MCF 10A (cell line): ENCODE data around the gene GRID1. TPM values are rescaled to one million over a fixed set of nuclear protein-coding genes. Genes with fewer than 3 reads are reported as not detected.

ENCODE experiments used
- BruUV-seq: library from RNA; stranded (reverse); fragments of 400-500 nt; replicated peaks from 2 replicates; lab custom pipeline; 2021; lab: Mats Ljungman, UMichigan
- CTCF ChIA-PET: fragments of 300-600 bp; sonication (Branson Sonifier 250); formaldehyde crosslinking; extraction: SDS; loops from one replicate; lab custom pipeline; 2021; ENCODE audit warnings: antibody characterized with exemption, inconsistent platforms; lab: Yijun Ruan, JAX
- POLR2A ChIA-PET: fragments of 300-600, 350-650 bp; sonication (Branson Sonifier 250); formaldehyde crosslinking; extraction: SDS; loops from one replicate; lab custom pipeline; 2020; ENCODE audit warnings: antibody characterized with exemption, inconsistent platforms; lab: Yijun Ruan, JAX
- DNase-seq: peaks from one replicate; pipeline ENCODE4 v3.0.0-alpha.2; 2018; ENCODE audit not compliant: unreplicated experiment
- H3K27ac Mint-ChIP-seq: one replicate; pipeline ENCODE4 v1.8.0; 2022; ENCODE audit warnings: mild to moderate bottlenecking, low read depth, mixed read lengths; ENCODE audit not compliant: unreplicated experiment
- H3K27me3 Mint-ChIP-seq: one replicate; pipeline ENCODE4 v1.8.0; 2022; ENCODE audit warnings: mixed read lengths; ENCODE audit not compliant: insufficient read depth, unreplicated experiment
- H3K36me3 Mint-ChIP-seq: one replicate; pipeline ENCODE4 v1.8.0; 2022; ENCODE audit warnings: mild to moderate bottlenecking, moderate library complexity, mixed read lengths; ENCODE audit not compliant: insufficient read depth, unreplicated experiment
- H3K4me1 Mint-ChIP-seq: one replicate; pipeline ENCODE4 v1.8.0; 2022; ENCODE audit warnings: mixed read lengths; ENCODE audit not compliant: insufficient read depth, unreplicated experiment
- H3K4me3 Mint-ChIP-seq: one replicate; pipeline ENCODE4 v1.8.0; 2022; ENCODE audit warnings: mild to moderate bottlenecking, moderate library complexity, mixed read lengths; ENCODE audit not compliant: unreplicated experiment
- H3K9me3 Mint-ChIP-seq: one replicate; pipeline ENCODE4 v1.8.0; 2022; ENCODE audit warnings: mixed read lengths; ENCODE audit not compliant: unreplicated experiment
- CTCF ChIP-seq: fragments of 200-600 bp; IDR thresholded peaks from one replicate; pipeline ENCODE4 v1.8.0; 2022; ENCODE audit warnings: antibody characterized with exemption, mild to moderate bottlenecking; ENCODE audit not compliant: unreplicated experiment
- intact Hi-C: fragments of 100-400 bp; cut with micrococcal nuclease; formaldehyde crosslinking; loops from 2 replicates; pipeline ENCODE4 v1.14.1; 2022
- total RNA-seq: library from RNA; stranded (reverse); gene quantifications from 2 replicates; pipeline ENCODE4 v1.2.3, GENCODE V29; 2022

The GRID1 gene
- total RNA-seq, 1 experiment from 2014 or later: not detected

- peaks cover 16% of the 10 kb centered on the region for H3K4me1 Mint-ChIP-seq
- no peak for TF ChIP-seq CTCF
- no peaks in the 10 kb centered on the region for H3K36me3 Mint-ChIP-seq
- DNase-seq: peak; percentile 45
- intact Hi-C loops: loop anchor here (1.0 to 5.0 kb wide), 2 partner anchors 121 to 184 kb away; partner anchors contain the start of gene WAPL
- CTCF ChIA-PET: interaction anchor here (0.6 to 1.5 kb wide), 24 partner anchors 9 to 840 kb away, joined by 3 to 11 read pairs (median 4); no protein-coding TSS in a partner anchor
- POLR2A ChIA-PET: interaction anchor here (0.6 to 2.8 kb wide), 12 partner anchors 8 to 1999 kb away, joined by 3 to 24 read pairs (median 3); partner anchors contain the start of gene WAPL
- BruUV-seq: no TSS peak
- H3K4me3 Mint-ChIP-seq: peak overlapping the region; percentile 74
- H3K9me3 Mint-ChIP-seq: no peaks in the 10 kb centered on the region
- H3K27me3 Mint-ChIP-seq: peaks cover 15% of the 10 kb centered on the region
- peak overlapping the region; percentile 91 for H3K27ac Mint-ChIP-seq
Measured at GRCh38 chr10:86400705-86401587, 34.4 kb upstream of the GRID1 start.

GRCh38 chr10:86399879-86400704 is 33.5 kb upstream of the GRID1 start:
- H3K4me3 Mint-ChIP-seq: peak overlapping the region; percentile 74

GRCh38 chr10:86399514-86399878 is 32.9 kb upstream of the GRID1 start:
- no peaks in the 10 kb centered on the region for H3K36me3 Mint-ChIP-seq
- no peak for DNase-seq
- CTCF ChIA-PET: interaction anchor here (0.6 to 1.5 kb wide), 11 partner anchors 8 to 837 kb away, joined by 3 to 6 read pairs (median 4); no protein-coding TSS in a partner anchor
- no peak for TF ChIP-seq CTCF
- peak overlapping the region; percentile 74 for H3K4me3 Mint-ChIP-seq
- intact Hi-C loops: no loop called here
- no peaks in the 10 kb centered on the region for H3K9me3 Mint-ChIP-seq
- no TSS peak for BruUV-seq
- peaks cover 16% of the 10 kb centered on the region for H3K4me1 Mint-ChIP-seq
- peaks cover 15% of the 10 kb centered on the region for H3K27me3 Mint-ChIP-seq
- POLR2A ChIA-PET: interaction anchor here (1.0 to 2.8 kb wide), 8 partner anchors 18 to 1997 kb away, joined by 3 to 24 read pairs (median 4); partner anchors contain the start of gene WAPL
- H3K27ac Mint-ChIP-seq: peak overlapping the region; percentile 91

More at GRCh38 chr10:86399879-86400704, 33.5 kb upstream of the GRID1 start:
- DNase-seq: peak; percentile 96
- peak overlapping the region; percentile 91 for H3K27ac Mint-ChIP-seq
- ChIA-PET CTCF (interaction anchor here (0.5 to 1.5 kb wide), 33 partner anchors 9 to 1814 kb away, joined by 3 to 8 read pairs (median 3); no protein-coding TSS in a partner anchor), POLR2A (interaction anchor here (0.9 to 2.8 kb wide), 11 partner anchors 9 to 1998 kb away, joined by 3 to 24 read pairs (median 3); partner anchors contain the start of gene WAPL)
- no peaks in the 10 kb centered on the region for H3K36me3 Mint-ChIP-seq
- peaks cover 16% of the 10 kb centered on the region for H3K4me1 Mint-ChIP-seq
- intact Hi-C loops: loop anchor here (1.0 to 5.0 kb wide), 2 partner anchors 122 to 185 kb away; partner anchors contain the start of gene WAPL
- peak; percentile 95 for TF ChIP-seq CTCF
- peaks cover 15% of the 10 kb centered on the region for H3K27me3 Mint-ChIP-seq
- H3K9me3 Mint-ChIP-seq: no peaks in the 10 kb centered on the region
- no TSS peak for BruUV-seq
